ENCODE results near the gene LCN12.
A peak's percentile ranks its signal among the peaks of the same experiment; 100 is the strongest.

The LCN12 gene

GRCh38 chr9:136944519-136945332 is 7.3 kb upstream of the LCN12 start, which contains the start of the genes C8G and FBXW5:
C8G (plus strand) TSS chr9:136945243; CDS start chr9:136945321, 78 bp downstream.
FBXW5 (minus strand) TSS chr9:136944738; CDS start chr9:136944083, 655 bp downstream.
- DNase-seq (ENCODE audit: extremely low read depth in 1 of 2, low read depth in 1 of 2) = peak; percentile 88 to 95

- no peak for DNase-seq (ENCODE audit: extremely low read depth in 1 of 2, low read depth in 1 of 2)
These were observed 6.5 kb upstream of the LCN12 start for GRCh38 chr9:136945333-136946227.

GRCh38 chr9:136946228-136947027 is 5.6 kb upstream of the LCN12 start:
- no peak for DNase-seq (ENCODE audit: extremely low read depth in 1 of 2, low read depth in 1 of 2)

- no peak for DNase-seq (ENCODE audit: extremely low read depth in 1 of 2, low read depth in 1 of 2)
These were observed 4.8 kb upstream of the LCN12 start for GRCh38 chr9:136947028-136947891.

- no peak for DNase-seq (ENCODE audit: extremely low read depth in 1 of 2, low read depth in 1 of 2)
These were observed 4.0 kb upstream of the LCN12 start for GRCh38 chr9:136947955-136948510.

GRCh38 chr9:136949239-136949816 is 2.7 kb upstream of the LCN12 start:
- DNase-seq (ENCODE audit: extremely low read depth in 1 of 2, low read depth in 1 of 2) = no peak

GRCh38 chr9:136949817-136950655 is 2.0 kb upstream of the LCN12 start:
- DNase-seq (ENCODE audit: extremely low read depth in 1 of 2, low read depth in 1 of 2) = peak; percentile 90 to 94

- no peak for DNase-seq (ENCODE audit: extremely low read depth in 1 of 2, low read depth in 1 of 2)
These were observed 1.3 kb upstream of the LCN12 start for GRCh38 chr9:136950656-136951276.

- no peak for DNase-seq (ENCODE audit: extremely low read depth in 1 of 2, low read depth in 1 of 2)
These were observed 313 bp downstream of the LCN12 start for GRCh38 chr9:136952321-136952850.

- no peak for DNase-seq (ENCODE audit: extremely low read depth in 1 of 2, low read depth in 1 of 2)
These were observed 1.1 kb downstream of the LCN12 start for GRCh38 chr9:136952876-136953770.

- no peak for DNase-seq (ENCODE audit: extremely low read depth in 1 of 2, low read depth in 1 of 2)
These were observed 1.7 kb downstream of the LCN12 start for GRCh38 chr9:136953771-136954269.

- no peak for DNase-seq (ENCODE audit: extremely low read depth in 1 of 2, low read depth in 1 of 2)
These were observed 2.4 kb downstream of the LCN12 start for GRCh38 chr9:136954270-136955083.

- no peak for DNase-seq (ENCODE audit: extremely low read depth in 1 of 2, low read depth in 1 of 2)
These were observed 3.3 kb downstream of the LCN12 start for GRCh38 chr9:136955202-136955942.

GRCh38 chr9:136955943-136956335 is 3.9 kb downstream of the LCN12 start:
- no peak for DNase-seq (ENCODE audit: extremely low read depth in 1 of 2, low read depth in 1 of 2)

- DNase-seq (ENCODE audit: extremely low read depth in 1 of 2, low read depth in 1 of 2) = no peak
These were observed 4.5 kb downstream of the LCN12 start for GRCh38 chr9:136956604-136957003.

Data from stimulated activated CD8-positive, alpha-beta memory T cell treated with anti-CD3 and anti-CD28 coated beads, Interleukin-7, amount 100 ng/mL, for 48 hours (primary cell).